ENCODE results near the gene ZHX3. TPM values are rescaled to one million over a fixed set of nuclear protein-coding genes. Genes with fewer than 3 reads are reported as not detected.

ZHX3 gene
- total and polyA plus RNA-seq, 10 of the 15 experiments (the other 5 are each of a cell fraction or from before 2014, with no cell fraction given), result 1.3 to 14.0 (median 5.0) TPM

- H3K27ac ChIP-seq (ENCODE audit: control insufficient read depth, insufficient read depth), result no peak overlapping the region
- H3K36me3 ChIP-seq (ENCODE audit: control insufficient read depth in 2 of 2, insufficient read depth in 2 of 2, low read length in 1 of 2), result peaks cover 8 to 22% of the 10 kb centered on the region in 2 experiments; a peak in 3 of 4 replicates
- intact Hi-C loops (cut with micrococcal nuclease; ENCODE audit: unreplicated experiment) (no loop called here), in situ Hi-C loops (cut with MboI) (no loop called here)
- 98% methylated on average over 8 of the region's 8 CpGs for whole genome bisulfite sequencing (ENCODE audit: insufficient coverage, insufficient replicate concordance, low lambda C conversion rate, missing lambda C conversion rate)
- no peaks in the 10 kb centered on the region for H3K79me2 ChIP-seq (ENCODE audit: control insufficient read depth, insufficient read depth, low read length)
- H2AFZ ChIP-seq (ENCODE audit: control insufficient read depth, low read depth, low read length), result no peak overlapping the region
- ChIA-PET POLR2A (no interaction called here), CTCF (interaction anchor here (0.6 kb wide), 1 partner anchor 18 kb away, joined by 3 read pairs; no protein-coding TSS in a partner anchor), RAD21 (ENCODE audit: unreplicated experiment) (no interaction called here), SMC1A (ENCODE audit: uncharacterized antibody, unreplicated experiment) (no interaction called here)
- H3K9ac ChIP-seq (ENCODE audit: control insufficient read depth, insufficient read depth, low read length), result no peak overlapping the region
- FAIRE-seq (no peak), ATAC-seq (no peak), DNase-seq (ENCODE audit: low read depth, low spot score) (no peak)
- TF ChIP-seq RUNX3 (IDR thresholded peaks at IDR 0.05; ENCODE audit: low read length) (no peak), RFX5 (IDR thresholded peaks at IDR 0.05; ENCODE audit: low read depth, low read length) (no peak)
- no peaks in the 10 kb centered on the region for H3K27me3 ChIP-seq (replicated peaks in 1 of 2; ENCODE audit: control insufficient read depth in 2 of 2, insufficient read depth in 2 of 2, low read length in 1 of 2)
- no peaks in the 10 kb centered on the region for H4K20me1 ChIP-seq (ENCODE audit: control insufficient read depth, insufficient read depth)
- H3K4me3 ChIP-seq, result no peak overlapping the region
- no TSS peak for BruUV-seq (replicated peaks)
- H3K4me2 ChIP-seq (ENCODE audit: control insufficient read depth, insufficient read depth), result no peak overlapping the region
- no peaks in the 10 kb centered on the region for H3K9me3 ChIP-seq (replicated peaks; ENCODE audit: control insufficient read depth, insufficient read depth, low read length)
- H3K4me1 ChIP-seq (ENCODE audit: control insufficient read depth, insufficient read depth, low read length), result no peaks in the 10 kb centered on the region
Observed at GRCh38 chr20:41178904-41179432, 138.6 kb downstream of the ZHX3 start.

- Histone ChIP-seq H3K79me2 (ENCODE audit: control insufficient read depth, insufficient read depth, low read length) (no peaks in the 10 kb centered on the region), H3K36me3 (ENCODE audit: control insufficient read depth in 2 of 2, insufficient read depth in 2 of 2, low read length in 1 of 2) (peaks cover 12 to 27% of the 10 kb centered on the region in 2 experiments; a peak in 3 of 4 replicates), H4K20me1 (ENCODE audit: control insufficient read depth, insufficient read depth) (no peaks in the 10 kb centered on the region), H3K4me1 (ENCODE audit: control insufficient read depth, insufficient read depth, low read length) (no peaks in the 10 kb centered on the region), H3K27ac (ENCODE audit: control insufficient read depth, insufficient read depth) (no peak overlapping the region), H3K4me2 (ENCODE audit: control insufficient read depth, insufficient read depth) (no peak overlapping the region), H3K9ac (ENCODE audit: control insufficient read depth, insufficient read depth, low read length) (no peak overlapping the region), H3K4me3 (no peak overlapping the region), H3K27me3 (replicated peaks in 1 of 2; ENCODE audit: control insufficient read depth in 2 of 2, insufficient read depth in 2 of 2, low read length in 1 of 2) (no peaks in the 10 kb centered on the region), H3K9me3 (replicated peaks; ENCODE audit: control insufficient read depth, insufficient read depth, low read length) (no peaks in the 10 kb centered on the region), H2AFZ (ENCODE audit: control insufficient read depth, low read depth, low read length) (no peak overlapping the region)
- RAD21 ChIA-PET (ENCODE audit: unreplicated experiment), result no interaction called here
- intact Hi-C loops (cut with micrococcal nuclease; ENCODE audit: unreplicated experiment), result no loop called here
- TF ChIP-seq RB1 (IDR thresholded peaks at IDR 0.05; ENCODE audit: borderline replicate concordance) (no peak), IKZF2 (IDR thresholded peaks at IDR 0.05) (no peak), PAX8 (IDR thresholded peaks at IDR 0.05) (no peak), ATF3 (IDR thresholded peaks at IDR 0.05; ENCODE audit: borderline replicate concordance, extremely low read depth, low read depth, low read length) (no peak), MTA2 (IDR thresholded peaks at IDR 0.05; ENCODE audit: low read depth) (no peak), HSF1 (IDR thresholded peaks at IDR 0.05; ENCODE audit: low read depth, low read length) (no peak), SIN3A (IDR thresholded peaks at IDR 0.05; ENCODE audit: low read depth, low read length) (no peak)
- ATAC-seq (no peak), DNase-seq (ENCODE audit: low read depth, low spot score) (no peak), FAIRE-seq (no peak)
- POLR2A ChIA-PET, result no interaction called here
- BruUV-seq (replicated peaks), result no TSS peak
- in situ Hi-C loops (cut with MboI), result no loop called here
- WGBS (ENCODE audit: insufficient coverage, insufficient replicate concordance, low lambda C conversion rate, missing lambda C conversion rate), result 64% methylated on average over 6 of the region's 6 CpGs
- SMC1A ChIA-PET (ENCODE audit: uncharacterized antibody, unreplicated experiment), result no interaction called here
- CTCF ChIA-PET, result interaction anchor here (4.4 kb wide), 1 partner anchor 44 kb away, joined by 17 read pairs; no protein-coding TSS in a partner anchor
Observed at GRCh38 chr20:41178495-41178894, 139.0 kb downstream of the ZHX3 start.
